GM21723 (cell line): ENCODE results near the gene SALL3.

ENCODE experiments used
- ATAC-seq: cut with Tn5 transposase; IDR thresholded peaks from one replicate; pipeline ENCODE4 v1.9.1; 2021; ENCODE audit warnings: mild to moderate bottlenecking, moderate library complexity; ENCODE audit not compliant: unreplicated experiment

Gene SALL3

GRCh38 chr18:78965260-78965659, 14.4 kb upstream of the SALL3 start:
- ATAC-seq: no peak

- ATAC-seq: no peak
Measured at GRCh38 chr18:78965917-78966792, 13.5 kb upstream of the SALL3 start.

- no peak for ATAC-seq
Measured at GRCh38 chr18:78966793-78967106, 12.9 kb upstream of the SALL3 start.

GRCh38 chr18:78967692-78968091, 11.9 kb upstream of the SALL3 start:
- ATAC-seq: no peak

GRCh38 chr18:78969574-78970315, 9.9 kb upstream of the SALL3 start:
- no peak for ATAC-seq

- ATAC-seq: no peak
Measured at GRCh38 chr18:78970774-78971333, 8.8 kb upstream of the SALL3 start.

DNA sequence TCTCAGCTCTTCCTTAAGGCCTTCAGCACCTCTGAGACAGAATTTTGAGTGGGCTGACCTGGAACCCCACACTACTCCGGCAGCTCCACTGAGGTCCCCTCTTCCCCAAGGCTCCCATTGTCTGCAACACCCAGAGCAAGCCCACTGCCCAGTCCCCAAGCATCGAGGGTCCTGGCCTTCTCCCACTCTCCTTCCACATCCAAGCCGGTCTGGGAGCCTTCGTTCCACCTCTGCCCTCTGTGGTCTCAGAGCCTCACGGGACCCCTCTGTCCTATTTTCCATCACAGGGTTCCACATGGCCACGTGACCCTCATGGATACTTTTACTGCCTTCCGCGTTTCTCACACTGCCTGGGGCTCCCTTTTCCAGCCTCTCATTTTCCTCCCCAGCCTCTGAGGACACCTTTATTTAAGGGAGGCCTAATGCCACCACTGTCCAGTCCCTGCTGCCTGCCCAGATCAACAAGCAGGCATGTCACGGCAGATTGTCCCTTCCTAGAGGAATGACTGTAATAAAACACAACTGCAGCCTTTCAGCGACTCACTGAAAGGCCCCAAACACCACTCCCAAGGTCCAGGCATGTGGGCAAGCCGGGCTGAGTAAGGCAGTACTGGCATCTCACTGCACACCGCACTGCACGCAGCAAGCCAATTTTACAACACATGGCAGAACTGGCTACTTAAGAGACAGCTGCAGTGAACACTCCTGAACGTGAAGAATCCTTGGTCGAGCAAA, 7.9 kb upstream of the SALL3 start:
- ATAC-seq: no peak

GRCh38 chr18:78972385-78972918, 7.2 kb upstream of the SALL3 start:
- no peak for ATAC-seq

DNA sequence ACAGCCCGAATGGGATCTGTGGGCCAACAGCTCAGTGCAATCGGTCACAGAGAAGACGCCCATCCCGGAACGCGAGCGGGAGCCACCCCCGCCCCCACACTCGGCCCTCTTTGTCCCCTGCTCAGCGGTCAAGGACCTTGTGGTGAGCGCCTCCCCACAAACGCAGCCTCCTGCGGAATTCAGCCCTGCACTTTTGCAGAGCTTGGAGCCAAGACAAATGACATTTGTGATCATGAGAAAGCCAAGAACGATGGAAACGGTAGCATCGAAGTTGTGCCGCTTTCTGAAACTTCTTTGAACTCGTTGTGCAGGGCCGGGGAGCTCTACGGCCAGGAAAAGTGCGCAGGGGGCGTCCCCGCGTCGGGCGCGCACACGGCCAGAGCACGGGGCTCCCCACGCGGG, 6.7 kb upstream of the SALL3 start:
- ATAC-seq: no peak

- no peak for ATAC-seq
Measured at GRCh38 chr18:78973357-78974083, 6.1 kb upstream of the SALL3 start.

GRCh38 chr18:78974115-78974761, 5.4 kb upstream of the SALL3 start:
- ATAC-seq: no peak

DNA sequence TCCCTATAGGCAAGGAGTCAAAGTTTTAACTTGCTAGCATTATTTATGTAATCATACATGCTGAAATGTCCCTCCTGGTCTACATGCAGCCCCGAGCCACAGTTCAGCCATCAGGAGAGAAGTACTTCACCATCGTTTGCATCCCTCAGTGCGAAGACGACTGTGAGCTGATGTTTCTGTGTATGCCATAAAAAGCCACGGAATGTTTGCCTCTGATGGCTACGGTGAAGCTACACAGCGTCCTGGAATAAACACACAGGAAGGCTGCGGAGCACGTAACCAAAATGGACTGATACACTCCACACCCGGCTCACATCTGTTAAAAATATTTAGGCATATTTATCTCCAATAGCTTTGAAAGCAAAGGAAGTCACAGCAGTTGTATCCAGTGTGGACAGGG, 4.3 kb upstream of the SALL3 start:
- no peak for ATAC-seq

GRCh38 chr18:78975699-78976335, 3.8 kb upstream of the SALL3 start:
- no peak for ATAC-seq

- no peak for ATAC-seq
Measured at GRCh38 chr18:78976765-78977636, 2.6 kb upstream of the SALL3 start.

DNA sequence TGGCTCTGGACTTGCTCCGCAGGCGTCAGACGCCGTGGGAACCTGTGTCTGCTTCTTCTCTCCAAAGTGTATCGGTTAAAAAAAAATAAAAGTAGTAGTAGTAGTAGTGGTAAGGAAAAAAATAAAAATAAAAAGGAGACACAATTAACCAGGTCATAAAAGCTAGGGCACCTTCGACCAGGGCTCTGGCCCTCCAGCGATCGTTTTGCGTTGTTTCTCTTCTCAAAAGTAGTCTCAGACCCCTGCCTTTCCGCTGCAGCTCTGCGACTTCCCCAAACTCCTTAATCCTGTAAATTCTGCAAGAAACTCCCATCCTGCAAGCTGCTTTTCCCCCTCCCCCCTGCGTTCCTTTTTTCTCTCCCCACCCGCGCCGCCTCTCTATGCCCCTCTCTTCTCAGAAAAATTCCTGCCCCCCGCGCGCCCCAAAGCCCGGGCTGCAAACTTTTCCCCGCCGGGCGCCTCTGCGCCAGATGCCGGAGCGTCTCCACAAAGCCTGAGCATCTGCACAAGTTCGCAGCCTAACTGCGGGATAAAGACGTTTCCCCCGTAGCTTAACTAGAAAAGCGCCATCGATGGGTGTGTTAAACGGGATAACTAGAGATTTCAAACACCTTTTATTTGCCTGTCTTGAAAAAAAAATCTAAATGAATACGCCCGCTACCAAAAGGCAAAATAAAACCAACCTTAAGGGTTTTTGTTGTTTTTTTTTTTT, 1.8 kb upstream of the SALL3 start:
- ATAC-seq: no peak

- ATAC-seq: no peak
Measured at GRCh38 chr18:78978349-78979055, 1.1 kb upstream of the SALL3 start.

GRCh38 chr18:78979056-78979729, 425 bp upstream of the SALL3 start:
- ATAC-seq: no peak
